K562 (cell line): ENCODE data around the gene ZNF593OS. TPM values are rescaled to one million over a fixed set of nuclear protein-coding genes. Genes with fewer than 3 reads are reported as not detected.
A peak's percentile ranks its signal among the peaks of the same experiment; 100 is the strongest.

Source experiments
- CCNT2 ChIP-seq: IDR thresholded peaks from 2 replicates; pipeline ENCODE4 v1.6.1; 2011; ENCODE audit warnings: borderline replicate concordance, low read depth, mild to moderate bottlenecking, moderate library complexity, mixed read lengths, low read length; ENCODE audit not compliant: insufficient read length; ENCODE audit errors: extremely low read depth
- EZH2 ChIP-seq: IDR thresholded peaks from 2 replicates; pipeline ENCODE4 v1.6.1; 2012; ENCODE audit warnings: low read depth, mild to moderate bottlenecking, inconsistent platforms, low read length, borderline replicate concordance
- MGA ChIP-seq: fragments of 450-650 bp; IDR thresholded peaks from 2 replicates; pipeline ENCODE4 v1.6.1; 2016; ENCODE audit warnings: mild to moderate bottlenecking, moderate library complexity
- NCOR1 ChIP-seq: fragments of 450-650 bp; IDR thresholded peaks from 2 replicates; pipeline ENCODE4 v1.6.1; 2016; ENCODE audit warnings: mild to moderate bottlenecking, moderate library complexity
- SMAD4 ChIP-seq: fragments of 250-450 bp; sonication (Bioruptor Pico); conservative IDR thresholded peaks from 2 replicates; pipeline ENCODE4 v1.8.0; 2021; ENCODE audit warnings: inconsistent platforms, mild to moderate bottlenecking, moderate library complexity
- ZBTB11 ChIP-seq, 3 experiments: fragments of 200-800 bp in 1 of 3; fragments of 250-450 bp in 1 of 3; fragments of 450-650 bp in 1 of 3; sonication (Bioruptor Pico) in 1 of 3; sonication (Bioruptor generic) in 1 of 3; formaldehyde crosslinking in 1 of 3; IDR thresholded peaks; 2 replicates each; pipeline versions ENCODE4 v1.6.1 to v1.8.0; 2016 to 2022; ENCODE audit warnings: mild to moderate bottlenecking in 2 of 3, missing genetic modification characterization in 2 of 3, missing compliant biosample characterization in 1 of 3, moderate library complexity in 1 of 3
- ZNF589 ChIP-seq: fragments of 200-800 bp; sonication (Bioruptor generic); IDR thresholded peaks from 2 replicates; pipeline ENCODE4 v1.6.1; 2016; ENCODE audit warnings: low read depth, missing genetic modification characterization, missing compliant biosample characterization
- polyA plus RNA-seq, 8 experiments: library from polyadenylated mRNA; depleted of rRNA in 4 of 8; stranded (reverse) in 5 of 8; unstranded in 3 of 8; fragments of >200 nt; fragmentation: Nextera tagmentation in 2 of 8; fragmentation: Illumina TruSeq in 1 of 8; extraction: Ambion mirVana in 2 of 8; extraction: Trizol in 1 of 8; gene quantifications; 2 replicates each; pipeline versions ENCODE4 v1.2.1 to v1.2.3, GENCODE V29; 2011 to 2014; ENCODE audit warnings: inconsistent platforms in 1 of 8, missing spikeins in 1 of 8
- total RNA-seq, 7 experiments: library from RNA; depleted of rRNA in 6 of 7; stranded (reverse); fragments of >200 nt in 6 of 7; fragmentation: Illumina TruSeq in 2 of 7; extraction: Trizol in 2 of 7; gene quantifications; 2 replicates each; pipeline versions ENCODE4 v1.2.1 to v1.2.3, GENCODE V29; 2011 to 2021; ENCODE audit warnings: low replicate concordance in 1 of 7
- TF ChIP-seq, protein P1 (sequence below): fragments of 450-650 bp; formaldehyde crosslinking; IDR thresholded peaks from 2 replicates; pipeline ENCODE4 v1.4.0; 2022; ENCODE audit warnings: missing genetic modification characterization
- TF ChIP-seq, protein P2 (sequence below): sonication (generic); formaldehyde crosslinking; IDR thresholded peaks from 2 replicates; pipeline ENCODE4 v1.8.0; 2022; ENCODE audit warnings: missing genetic modification reagents, mild to moderate bottlenecking, moderate library complexity, borderline replicate concordance

The ZNF593OS gene
- total and polyA plus RNA-seq, 9 of the 15 experiments (the other 6 are each of a cell fraction or from before 2014, with no cell fraction given): 0.24 to 0.27 TPM; not detected in 7

DNA sequence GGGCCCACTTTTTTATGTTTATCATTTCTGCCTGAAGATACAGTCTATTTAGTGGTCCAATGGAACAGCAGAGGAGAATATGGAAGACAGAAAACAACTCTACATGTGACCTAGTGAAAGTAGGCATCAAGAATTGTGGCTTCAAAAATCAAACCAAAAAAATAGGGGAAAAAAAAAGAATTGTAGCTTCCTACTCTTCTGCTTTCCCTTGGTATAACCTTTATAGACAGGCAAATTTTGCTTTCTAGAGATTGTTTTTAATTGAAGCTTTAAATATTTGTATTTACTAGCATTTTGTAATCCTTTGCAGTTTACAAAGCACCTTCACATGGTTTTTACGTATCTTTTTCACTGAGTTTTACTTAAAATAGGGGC, 45.7 kb downstream of the ZNF593OS start (continued):
- TF ChIP-seq CCNT2 (no peak), MGA (no peak), ZBTB11 (CRISPR knock-in tag; IDR thresholded peaks at IDR 0.05) (peak in 1 of 3 experiments; percentile 46; a peak in 1 of 6 replicates), SMAD4 (CRISPR knock-in tag) (no peak), EZH2 (no peak), NCOR1 (no peak), ZNF589 (peak; percentile 23; the same call in 1 of the 2 replicates)
- TF ChIP-seq, protein P1, sequence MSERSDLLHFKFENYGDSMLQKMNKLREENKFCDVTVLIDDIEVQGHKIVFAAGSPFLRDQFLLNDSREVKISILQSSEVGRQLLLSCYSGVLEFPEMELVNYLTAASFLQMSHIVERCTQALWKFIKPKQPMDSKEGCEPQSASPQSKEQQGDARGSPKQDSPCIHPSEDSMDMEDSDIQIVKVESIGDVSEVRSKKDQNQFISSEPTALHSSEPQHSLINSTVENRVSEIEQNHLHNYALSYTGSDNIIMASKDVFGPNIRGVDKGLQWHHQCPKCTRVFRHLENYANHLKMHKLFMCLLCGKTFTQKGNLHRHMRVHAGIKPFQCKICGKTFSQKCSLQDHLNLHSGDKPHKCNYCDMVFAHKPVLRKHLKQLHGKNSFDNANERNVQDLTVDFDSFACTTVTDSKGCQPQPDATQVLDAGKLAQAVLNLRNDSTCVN (CRISPR knock-in tag): 0 out of 2 replicates have a peak, but pooled peaks have one; percentile 1
- TF ChIP-seq, protein P2, sequence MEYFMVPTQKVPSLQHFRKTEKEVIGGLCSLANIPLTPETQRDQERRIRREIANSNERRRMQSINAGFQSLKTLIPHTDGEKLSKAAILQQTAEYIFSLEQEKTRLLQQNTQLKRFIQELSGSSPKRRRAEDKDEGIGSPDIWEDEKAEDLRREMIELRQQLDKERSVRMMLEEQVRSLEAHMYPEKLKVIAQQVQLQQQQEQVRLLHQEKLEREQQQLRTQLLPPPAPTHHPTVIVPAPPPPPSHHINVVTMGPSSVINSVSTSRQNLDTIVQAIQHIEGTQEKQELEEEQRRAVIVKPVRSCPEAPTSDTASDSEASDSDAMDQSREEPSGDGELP (CRISPR knock-in tag): no peak
